ENCODE results near the gene TLL2.

The TLL2 gene

GRCh38 chr10:96468845-96469244 lies 44.9 kb downstream of the TLL2 start:
- DNase-seq (ENCODE audit: low read depth in 1 of 2, low spot score in 1 of 2): no peak

GRCh38 chr10:96465599-96465998 lies 48.1 kb downstream of the TLL2 start:
- DNase-seq (ENCODE audit: low read depth in 1 of 2, low spot score in 1 of 2): no peak

GRCh38 chr10:96463562-96463961 lies 50.2 kb downstream of the TLL2 start:
- no peak for DNase-seq (ENCODE audit: low read depth in 1 of 2, low spot score in 1 of 2)

GRCh38 chr10:96462606-96463151 lies 51.0 kb downstream of the TLL2 start:
- DNase-seq (ENCODE audit: low read depth in 1 of 2, low spot score in 1 of 2): no peak

GRCh38 chr10:96460316-96460715 lies 53.4 kb downstream of the TLL2 start:
- DNase-seq (ENCODE audit: low read depth in 1 of 2, low spot score in 1 of 2): no peak

GRCh38 chr10:96457341-96457740 lies 56.4 kb downstream of the TLL2 start:
- DNase-seq (ENCODE audit: low read depth in 1 of 2, low spot score in 1 of 2): no peak

GRCh38 chr10:96456296-96456840 lies 57.4 kb downstream of the TLL2 start:
- no peak for DNase-seq (ENCODE audit: low read depth in 1 of 2, low spot score in 1 of 2)

GRCh38 chr10:96453856-96454583 lies 59.7 kb downstream of the TLL2 start:
- no peak for DNase-seq (ENCODE audit: low read depth in 1 of 2, low spot score in 1 of 2)

GRCh38 chr10:96452494-96453153 lies 61.1 kb downstream of the TLL2 start:
- DNase-seq (ENCODE audit: low read depth in 1 of 2, low spot score in 1 of 2): no peak

- no peak for DNase-seq (ENCODE audit: low read depth in 1 of 2, low spot score in 1 of 2)
These were observed 63.1 kb downstream of the TLL2 start for GRCh38 chr10:96450529-96451207.

GRCh38 chr10:96448558-96448957 lies 65.2 kb downstream of the TLL2 start:
- DNase-seq (ENCODE audit: low read depth in 1 of 2, low spot score in 1 of 2): no peak

GRCh38 chr10:96448021-96448457 lies 65.7 kb downstream of the TLL2 start:
- DNase-seq (ENCODE audit: low read depth in 1 of 2, low spot score in 1 of 2): no peak

GRCh38 chr10:96446966-96447596 lies 66.6 kb downstream of the TLL2 start:
- DNase-seq (ENCODE audit: low read depth in 1 of 2, low spot score in 1 of 2): no peak

- DNase-seq (ENCODE audit: low read depth in 1 of 2, low spot score in 1 of 2): no peak
These were observed 71.6 kb downstream of the TLL2 start for GRCh38 chr10:96441987-96442643.

GRCh38 chr10:96441322-96441885 lies 72.3 kb downstream of the TLL2 start:
- DNase-seq (ENCODE audit: low read depth in 1 of 2, low spot score in 1 of 2): no peak

GRCh38 chr10:96440361-96441292 lies 73.1 kb downstream of the TLL2 start:
- no peak for DNase-seq (ENCODE audit: low read depth in 1 of 2, low spot score in 1 of 2)

GRCh38 chr10:96439725-96440124 lies 74.0 kb downstream of the TLL2 start:
- no peak for DNase-seq (ENCODE audit: low read depth in 1 of 2, low spot score in 1 of 2)

- DNase-seq (ENCODE audit: low read depth in 1 of 2, low spot score in 1 of 2): no peak
These were observed 77.7 kb downstream of the TLL2 start for GRCh38 chr10:96436035-96436434.

Data from activated T-helper 1 cell treated with anti-CD3 and anti-CD28 coated beads, Interleukin-2, amount 50 U/mL, for 16 hours (primary cell).